A673 (cell line): ENCODE data around the gene PVR. TPM values are rescaled to one million over a fixed set of nuclear protein-coding genes. Genes with fewer than 3 reads are reported as not detected.

Experiments used
- BruUV-seq: library from RNA; stranded (reverse); fragments of 400-500 nt; replicated peaks from 2 replicates; lab custom pipeline; 2021; lab: Mats Ljungman, UMichigan
- CTCF ChIA-PET: fragments of 300-600 bp; sonication (Branson Sonifier 250); formaldehyde crosslinking; loops from one replicate; lab custom pipeline; 2022; ENCODE audit warnings: antibody characterized with exemption; lab: Charles Lee
- POLR2A ChIA-PET: fragments of 300-600 bp; sonication (Branson Sonifier 250); formaldehyde crosslinking; loops from one replicate; lab custom pipeline; 2022; ENCODE audit warnings: antibody characterized with exemption; ENCODE audit not compliant: low non-redundant PET; lab: Charles Lee
- DNase-seq: peaks from one replicate; pipeline ENCODE4 v3.0.0-alpha.2; 2015; ENCODE audit warnings: low spot score
- H3K27ac ChIP-seq: fragments of 200-600 bp; sonication (generic); 2 replicates; pipeline ENCODE4 v1.5.1; 2016; ENCODE audit warnings: mixed run types, low read depth, mild to moderate bottlenecking, mixed read lengths, antibody characterized with exemption, low read length; ENCODE audit not compliant: poor library complexity, severe bottlenecking
- H3K27me3 ChIP-seq: fragments of 200-600 bp; sonication (generic); replicated peaks from 2 replicates; pipeline ENCODE4 v1.6.1; 2017; ENCODE audit warnings: mixed run types, low read depth, mild to moderate bottlenecking, mixed read lengths, antibody characterized with exemption, low read length; ENCODE audit not compliant: insufficient read depth, poor library complexity
- H3K36me3 ChIP-seq: fragments of 200-600 bp; sonication (generic); 2 replicates; pipeline ENCODE4 v1.6.1; 2016; ENCODE audit warnings: mixed run types, mild to moderate bottlenecking, mixed read lengths, antibody characterized with exemption, low read length; ENCODE audit not compliant: insufficient read depth, poor library complexity, severe bottlenecking
- H3K4me1 ChIP-seq: fragments of 200-600 bp; sonication (generic); 2 replicates; pipeline ENCODE4 v1.6.1; 2017; ENCODE audit warnings: mixed run types, mild to moderate bottlenecking, mixed read lengths, antibody characterized with exemption, low read length; ENCODE audit not compliant: insufficient read depth, poor library complexity, severe bottlenecking
- H3K4me3 ChIP-seq: fragments of 200-600 bp; sonication (generic); 2 replicates; pipeline ENCODE4 v1.5.1; 2016; ENCODE audit warnings: low read depth, mixed run types, mild to moderate bottlenecking, mixed read lengths, low read length; ENCODE audit not compliant: poor library complexity, severe bottlenecking
- H3K9me3 ChIP-seq: fragments of 200-600 bp; sonication (generic); 2 replicates; pipeline ENCODE4 v1.6.1; 2016; ENCODE audit warnings: mixed run types, low read depth, mild to moderate bottlenecking, mixed read lengths, antibody characterized with exemption, low read length; ENCODE audit not compliant: poor library complexity, severe bottlenecking
- CTCF ChIP-seq: fragments of 300-800, 200-600 bp; sonication (generic); conservative IDR thresholded peaks from 2 replicates; pipeline ENCODE4 v1.5.1; 2017; ENCODE audit warnings: low read depth, mild to moderate bottlenecking, antibody characterized with exemption, low read length, moderate library complexity, mixed read lengths
- EZH2 ChIP-seq: fragments of 200-600 bp; sonication (generic); IDR thresholded peaks from 2 replicates; pipeline ENCODE4 v1.6.1; 2017; ENCODE audit warnings: borderline replicate concordance, low read depth, mild to moderate bottlenecking, mixed read lengths, antibody characterized with exemption, low read length; ENCODE audit not compliant: poor library complexity, severe bottlenecking
- intact Hi-C: fragments of 100-400 bp; cut with micrococcal nuclease; formaldehyde crosslinking; loops from one replicate; pipeline ENCODE4 v1.10.0; 2022; ENCODE audit not compliant: unreplicated experiment
- total RNA-seq: library from RNA; stranded (reverse); gene quantifications from 2 replicates; pipeline ENCODE4 v1.2.3, GENCODE V29; 2021

The PVR gene
- total RNA-seq, 1 experiment from 2014 or later, result 29.5 TPM

GRCh38 chr19:44698492-44699201 lies 54.9 kb downstream of the PVR start, which contains the start of gene CEACAM16:
Gene CEACAM16, plus strand, starts transcription at chr19:44699151. Its CDS starts 2,306 bp downstream, at chr19:44701457.
- H3K27me3 ChIP-seq, result no peaks in the 10 kb centered on the region
- no peaks in the 10 kb centered on the region for H3K36me3 ChIP-seq
- TF ChIP-seq EZH2 (no peak), CTCF (no peak)
- no peak within 1 kb of the TSS for H3K27ac ChIP-seq
- POLR2A ChIA-PET, result no interaction called here
- no peak within 1 kb of the TSS for H3K4me3 ChIP-seq
- H3K9me3 ChIP-seq, result no peaks in the 10 kb centered on the region
- intact Hi-C loops, result no loop called here
- BruUV-seq, result no TSS peak
- DNase-seq, result no peak
- no peaks in the 10 kb centered on the region for H3K4me1 ChIP-seq
- CTCF ChIA-PET, result no interaction called here

GRCh38 chr19:44700547-44700946 lies 56.8 kb downstream of the PVR start:
- no peaks in the 10 kb centered on the region for H3K4me1 ChIP-seq
- ChIA-PET CTCF (no interaction called here), POLR2A (no interaction called here)
- TF ChIP-seq CTCF, result no peak
- no peak for TF ChIP-seq EZH2
- H3K27me3 ChIP-seq, result no peaks in the 10 kb centered on the region
- intact Hi-C loops, result no loop called here
- no peak overlapping the region for H3K27ac ChIP-seq
- no peak overlapping the region for H3K4me3 ChIP-seq
- no peaks in the 10 kb centered on the region for H3K9me3 ChIP-seq
- DNase-seq, result no peak
- no TSS peak for BruUV-seq
- no peaks in the 10 kb centered on the region for H3K36me3 ChIP-seq

DNA sequence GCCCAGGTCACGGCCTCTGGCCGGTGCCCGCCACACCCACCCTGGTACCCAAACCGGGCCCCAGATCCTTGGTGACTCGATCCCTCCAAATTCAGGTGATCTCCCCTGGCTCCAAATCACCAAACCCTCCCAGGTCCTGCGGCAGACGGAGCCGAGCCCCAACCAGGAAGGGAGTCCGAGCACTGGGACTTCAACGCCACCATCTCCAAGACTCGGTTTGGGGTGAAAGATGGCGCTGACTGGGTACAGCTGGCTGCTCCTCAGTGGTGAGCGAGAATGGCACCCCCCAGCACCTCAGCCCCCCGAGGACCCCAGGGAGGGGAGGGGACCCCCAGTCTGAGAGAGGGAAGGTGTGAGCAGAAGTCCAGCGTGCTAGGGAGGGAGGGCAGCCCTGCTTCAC lies 57.5 kb downstream of the PVR start:
- POLR2A ChIA-PET, result no interaction called here
- intact Hi-C loops, result no loop called here
- no TSS peak for BruUV-seq

More for the DNA sequence above, 57.5 kb downstream of the PVR start:
- Histone ChIP-seq H3K4me1 (no peaks in the 10 kb centered on the region), H3K9me3 (no peaks in the 10 kb centered on the region), H3K4me3 (no peak overlapping the region), H3K36me3 (no peaks in the 10 kb centered on the region), H3K27me3 (no peaks in the 10 kb centered on the region), H3K27ac (no peak overlapping the region)
- CTCF ChIA-PET, result no interaction called here
- TF ChIP-seq EZH2 (no peak), CTCF (no peak)
- DNase-seq, result no peak
